Ovary (tissue), 9 donors: ENCODE data around the gene CHRNB1. TPM values are rescaled to one million over a fixed set of nuclear protein-coding genes. Genes with fewer than 3 reads are reported as not detected.

Experiments
- DNase-seq, 5 donors: peaks; one replicate each; pipeline ENCODE4 v3.0.0-alpha.2; 2019 to 2020
- H3K27ac ChIP-seq, 2 donors: fragments of 200-600 bp; one replicate each; pipeline versions ENCODE4 v1.5.1 to v1.8.0; 2019 to 2022
- H3K27me3 ChIP-seq: fragments of 200-600 bp; one replicate; pipeline ENCODE4 v1.8.0; 2022
- H3K36me3 ChIP-seq: fragments of 200-600 bp; sonication (generic); one replicate; pipeline ENCODE4 v1.5.1; 2019
- H3K4me1 ChIP-seq: one replicate; pipeline ENCODE4 v1.8.1; 2013; ENCODE audit warnings: mild to moderate bottlenecking, moderate library complexity; ENCODE audit not compliant: insufficient read depth
- H3K4me3 ChIP-seq: fragments of 200-600 bp; sonication (generic); one replicate; pipeline ENCODE4 v1.5.1; 2017
- H3K9me3 ChIP-seq, 2 donors: fragments of 200-600 bp in 1 of 2; sonication (generic) in 1 of 2; one replicate each; pipeline versions ENCODE4 v1.5.1 to v1.8.1; 2013 to 2019; ENCODE audit warnings: mild to moderate bottlenecking in 1 of 2, moderate library complexity in 1 of 2
- EP300 ChIP-seq: sonication (generic); formaldehyde crosslinking; IDR thresholded peaks from one replicate; pipeline ENCODE4 v1.6.1; 2017; ENCODE audit warnings: antibody characterized with exemption
- POLR2A ChIP-seq: fragments of 450-650 bp; IDR thresholded peaks from one replicate; pipeline ENCODE4 v1.6.1; 2017; ENCODE audit warnings: antibody characterized with exemption, mild to moderate bottlenecking, moderate library complexity
- WGBS, 3 donors: extraction: QIAGEN DNeasy Blood & Tissue Kit in 1 of 3; methylation state at CpG; one replicate each; pipeline versions ENCODE4 v1.1.5 to v1.1.7; 2013 to 2017; 5-methylcytosine and 5-hydroxymethylcytosine counted together
- intact Hi-C, 4 donors: fragments of 100-400 bp; cut with DNase I; formaldehyde crosslinking; loops; one replicate each; pipeline versions ENCODE4 v1.11.0 to v1.15.1; 2022 to 2023
- polyA plus RNA-seq, 2 donors: library from polyadenylated mRNA; stranded (reverse); fragments of 200-250 nt in 1 of 2; fragments of 350-450 nt in 1 of 2; fragmentation: Illumina TruSeq in 1 of 2; extraction: RNeasy Lipid Tissue Mini Kit (QIAGEN cat#74804) in 1 of 2; gene quantifications; one replicate each; pipeline ENCODE4 v1.2.3, GENCODE V29; 2013 to 2014
- total RNA-seq, 7 donors: library from RNA; depleted of rRNA in 2 of 7; stranded (reverse); fragments of >200 nt in 2 of 7; fragmentation: NEBNext Ultra II Directional in 3 of 7; extraction: Animal tissue kit (Norgen Biotek cat#: 25700) in 3 of 7; gene quantifications; one replicate each; pipeline versions ENCODE4 v1.1.0 to v1.2.4, GENCODE V29; 2016 to 2023
- TF ChIP-seq, protein P1 (sequence below), 3 donors: fragments of 450-650 bp in 2 of 3; fragments of 200-600 bp in 1 of 3; IDR thresholded peaks; one replicate each; pipeline versions ENCODE4 v1.5.1 to v1.8.0; 2016 to 2022; ENCODE audit warnings: antibody characterized with exemption in 3 of 3, mild to moderate bottlenecking in 1 of 3
- donor health status: DM: no; HTN: no; CAD: no; lungs with moderate emphysema.
- donor health status: DM: no; HTN: no; CAD: no.
- donor health status: Bipolar disorder and iron deficiency.
- donor health status: DM: yes; HTN: yes; CAD: no.
- donor health status: DM: no; HTN: no; CAD: no.
- donor health status: DM: yes; HTN: yes; CAD: no.

Gene CHRNB1
- total and polyA plus RNA-seq, 9 donors = 3.2 to 13.5 (median 7.6) TPM

DNA sequence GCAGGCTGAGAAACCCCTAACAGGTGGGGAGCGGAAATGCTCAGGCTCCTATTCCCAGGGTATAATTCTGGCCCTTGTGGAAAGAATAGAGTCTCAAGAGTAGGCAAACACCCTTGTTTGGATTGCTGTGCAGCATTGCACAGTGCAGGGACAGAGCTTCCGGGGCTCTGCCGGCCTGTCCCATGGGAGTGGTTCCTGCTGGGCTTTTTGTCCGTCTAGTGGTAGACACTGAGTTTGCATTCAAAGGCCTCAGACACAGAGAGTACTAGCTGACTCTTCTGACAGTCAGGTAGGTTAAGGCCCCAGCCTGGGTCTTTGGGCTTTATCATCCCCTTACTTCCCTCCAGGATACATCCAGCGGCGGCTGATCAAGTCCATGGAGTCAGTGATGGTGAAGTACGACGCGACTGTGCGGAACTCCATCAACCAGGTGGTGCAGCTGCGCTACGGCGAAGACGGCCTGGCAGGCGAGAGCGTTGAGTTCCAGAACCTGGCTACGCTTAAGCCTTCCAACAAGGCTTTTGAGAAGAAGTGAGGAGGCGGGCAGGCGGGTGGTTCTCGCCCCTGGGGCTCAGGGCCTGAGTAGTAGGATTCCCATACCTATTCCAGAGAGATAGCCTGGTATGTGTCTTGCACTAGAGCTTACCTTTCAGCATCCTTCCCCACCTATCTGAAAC is 57.4 kb downstream of the CHRNB1 start:
- DNase-seq = no peak
- Histone ChIP-seq H3K27ac (no peak overlapping the region), H3K4me3 (no peak overlapping the region), H3K27me3 (no peaks in the 10 kb centered on the region), H3K36me3 (no peaks in the 10 kb centered on the region), H3K9me3 (no peaks in the 10 kb centered on the region), H3K4me1 (no peaks in the 10 kb centered on the region)
- WGBS, 3 donors = 88 to 89% (median 88%) methylated on average over 20 of the region's 20 CpGs
- intact Hi-C loops = no loop called here
- no peak for TF ChIP-seq EP300

DNA sequence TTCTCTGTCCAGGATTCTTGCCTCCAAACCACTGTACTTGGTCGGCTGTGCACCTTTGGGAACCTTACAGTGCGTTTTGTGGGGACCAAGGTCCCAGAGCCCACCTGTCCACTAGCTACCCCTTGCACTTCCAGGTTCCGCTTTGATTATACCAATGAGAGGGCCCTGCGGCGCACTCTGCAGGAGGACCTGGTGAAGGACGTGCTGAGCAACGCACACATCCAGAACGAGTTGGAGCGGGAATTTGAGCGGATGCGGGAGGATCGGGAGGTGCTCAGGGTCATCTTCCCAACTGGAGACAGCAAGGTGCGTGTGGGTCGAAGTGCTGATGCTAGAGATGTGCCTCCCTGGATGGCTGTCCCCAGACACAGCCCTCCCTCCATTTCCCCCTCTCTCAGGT is 58.1 kb downstream of the CHRNB1 start:
- no peaks in the 10 kb centered on the region for H3K9me3 ChIP-seq
- no peak for DNase-seq
- no peaks in the 10 kb centered on the region for H3K4me1 ChIP-seq
- H3K4me3 ChIP-seq = no peak overlapping the region
- intact Hi-C loops = no loop called here
- 76 to 81% (median 76%) methylated on average over 14 of the region's 14 CpGs for whole genome bisulfite sequencing, 3 donors
- TF ChIP-seq, protein P1, sequence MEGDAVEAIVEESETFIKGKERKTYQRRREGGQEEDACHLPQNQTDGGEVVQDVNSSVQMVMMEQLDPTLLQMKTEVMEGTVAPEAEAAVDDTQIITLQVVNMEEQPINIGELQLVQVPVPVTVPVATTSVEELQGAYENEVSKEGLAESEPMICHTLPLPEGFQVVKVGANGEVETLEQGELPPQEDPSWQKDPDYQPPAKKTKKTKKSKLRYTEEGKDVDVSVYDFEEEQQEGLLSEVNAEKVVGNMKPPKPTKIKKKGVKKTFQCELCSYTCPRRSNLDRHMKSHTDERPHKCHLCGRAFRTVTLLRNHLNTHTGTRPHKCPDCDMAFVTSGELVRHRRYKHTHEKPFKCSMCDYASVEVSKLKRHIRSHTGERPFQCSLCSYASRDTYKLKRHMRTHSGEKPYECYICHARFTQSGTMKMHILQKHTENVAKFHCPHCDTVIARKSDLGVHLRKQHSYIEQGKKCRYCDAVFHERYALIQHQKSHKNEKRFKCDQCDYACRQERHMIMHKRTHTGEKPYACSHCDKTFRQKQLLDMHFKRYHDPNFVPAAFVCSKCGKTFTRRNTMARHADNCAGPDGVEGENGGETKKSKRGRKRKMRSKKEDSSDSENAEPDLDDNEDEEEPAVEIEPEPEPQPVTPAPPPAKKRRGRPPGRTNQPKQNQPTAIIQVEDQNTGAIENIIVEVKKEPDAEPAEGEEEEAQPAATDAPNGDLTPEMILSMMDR (IDR thresholded peaks at IDR 0.05) = no peak
- TF ChIP-seq EP300 (no peak), POLR2A (no peak)
- no peaks in the 10 kb centered on the region for H3K27me3 ChIP-seq
- no peaks in the 10 kb centered on the region for H3K36me3 ChIP-seq
- no peak overlapping the region for H3K27ac ChIP-seq

DNA sequence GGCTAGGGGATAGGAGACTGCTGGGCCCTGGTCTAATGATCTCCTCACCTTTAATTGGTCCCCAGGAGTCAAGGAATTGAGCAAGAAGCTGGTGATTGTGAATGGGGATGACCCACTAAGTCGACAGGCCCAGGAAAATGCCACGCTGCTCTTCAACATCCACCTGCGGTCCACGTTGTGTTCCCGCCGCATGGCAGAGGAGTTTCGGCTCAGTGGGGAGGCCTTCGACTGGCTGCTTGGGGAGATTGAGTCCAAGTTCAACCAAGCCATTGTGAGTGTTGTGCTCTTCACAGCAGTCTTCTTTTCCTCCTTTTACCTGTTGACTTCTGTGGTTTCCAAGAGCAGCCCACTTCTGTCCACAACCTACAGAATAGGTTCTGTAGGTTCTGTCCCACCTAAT is 58.7 kb downstream of the CHRNB1 start:
- no peak for DNase-seq
- intact Hi-C loops = no loop called here
- no peak overlapping the region for H3K4me3 ChIP-seq
- TF ChIP-seq POLR2A = no peak
- no peak for TF ChIP-seq EP300
- TF ChIP-seq, protein P1 (IDR thresholded peaks at IDR 0.05) = no peak
- no peaks in the 10 kb centered on the region for H3K36me3 ChIP-seq
- H3K27me3 ChIP-seq = no peaks in the 10 kb centered on the region
- no peaks in the 10 kb centered on the region for H3K4me1 ChIP-seq
- H3K27ac ChIP-seq = no peak overlapping the region
- WGBS, 3 donors = 86 to 94% (median 91%) methylated on average over 8 of the region's 8 CpGs
- no peaks in the 10 kb centered on the region for H3K9me3 ChIP-seq

Other genes with a start within 250 kb of the CHRNB1 start
Only the 30 nearest of the 40 such genes appear.
- gene CLDN7, start 182.6 kb upstream of the CHRNB1 start, total RNA-seq = 100 to 1,000 TPM in 1 of 7 donors, 1 to 10 TPM in 4, under 1 TPM in 1, not detected in 1; 0.53 to 102 (median 6.3) TPM
- gene CLDN7, start 182.6 kb upstream of the CHRNB1 start, polyA plus RNA-seq = 1 to 10 TPM in 1 of 2 donors, under 1 TPM in 1; 0.27 to 1.1 TPM
- gene SLC2A4, start 163.3 kb upstream of the CHRNB1 start, total RNA-seq = 1 to 10 TPM in 6 of 7 donors, under 1 TPM in 1; 0.83 to 9.8 (median 2.3) TPM
- 1 to 10 TPM; 3.4 to 4.1 TPM for gene SLC2A4, start 163.3 kb upstream of the CHRNB1 start, polyA plus RNA-seq
- 1 to 10 TPM in 2 of 7 donors, under 1 TPM in 2, not detected in 3; 0.30 to 1.8 (median 0.98) TPM for gene YBX2, start 150.4 kb upstream of the CHRNB1 start, total RNA-seq
- under 1 TPM; 0.33 to 0.80 TPM for gene YBX2, start 150.4 kb upstream of the CHRNB1 start, polyA plus RNA-seq
- 100 to 1,000 TPM in 5 of 7 donors, 10 to 100 TPM in 2; 55.9 to 302 (median 229) TPM for gene EIF5A, start 137.4 kb upstream of the CHRNB1 start, total RNA-seq
- 100 to 1,000 TPM; 182 to 258 TPM for gene EIF5A, start 137.4 kb upstream of the CHRNB1 start, polyA plus RNA-seq
- 10 to 100 TPM; 53.1 to 76.5 (median 59.3) TPM for gene GPS2, start 129.7 kb upstream of the CHRNB1 start, total RNA-seq
- 100 to 1,000 TPM in 1 of 2 donors, 10 to 100 TPM in 1; 62.2 to 103 TPM for gene GPS2, start 129.7 kb upstream of the CHRNB1 start, polyA plus RNA-seq
- 10 to 100 TPM; 11.2 to 48.0 (median 41.6) TPM for gene NEURL4, start 115.7 kb upstream of the CHRNB1 start, total RNA-seq
- gene NEURL4, start 115.7 kb upstream of the CHRNB1 start, polyA plus RNA-seq = 10 to 100 TPM in 1 of 2 donors, 1 to 10 TPM in 1; 9.6 to 32.8 TPM
- gene ACAP1, start 108.5 kb upstream of the CHRNB1 start, total RNA-seq = 1 to 10 TPM; 1.9 to 9.4 (median 5.5) TPM
- 1 to 10 TPM; 2.2 to 5.8 TPM for gene ACAP1, start 108.5 kb upstream of the CHRNB1 start, polyA plus RNA-seq
- gene KCTD11, start 92.9 kb upstream of the CHRNB1 start, total RNA-seq = 10 to 100 TPM in 5 of 7 donors, 1 to 10 TPM in 2; 5.1 to 12.9 (median 10.5) TPM
- gene KCTD11, start 92.9 kb upstream of the CHRNB1 start, polyA plus RNA-seq = 10 to 100 TPM; 10.4 to 12.5 TPM
- not detected for gene TMEM95, start 89.9 kb upstream of the CHRNB1 start, total RNA-seq
- not detected for gene TMEM95, start 89.9 kb upstream of the CHRNB1 start, polyA plus RNA-seq
- gene TNK1, start 64.0 kb upstream of the CHRNB1 start, total RNA-seq = 1 to 10 TPM; 5.0 to 8.3 (median 6.4) TPM
- gene TNK1, start 64.0 kb upstream of the CHRNB1 start, polyA plus RNA-seq = 1 to 10 TPM in 1 of 2 donors, under 1 TPM in 1; 0.85 to 3.6 TPM
- 10 to 100 TPM; 11.0 to 52.4 (median 33.8) TPM for gene PLSCR3, start 50.5 kb upstream of the CHRNB1 start, total RNA-seq
- gene PLSCR3, start 50.5 kb upstream of the CHRNB1 start, polyA plus RNA-seq = 10 to 100 TPM in 1 of 2 donors, 1 to 10 TPM in 1; 7.1 to 40.9 TPM
- gene TMEM256, start 41.0 kb upstream of the CHRNB1 start, total RNA-seq = 100 to 1,000 TPM in 2 of 7 donors, 10 to 100 TPM in 5; 57.0 to 133 (median 85.2) TPM
- 100 to 1,000 TPM in 1 of 2 donors, 10 to 100 TPM in 1; 44.0 to 128 TPM for gene TMEM256, start 41.0 kb upstream of the CHRNB1 start, polyA plus RNA-seq
- gene NLGN2, start 37.2 kb upstream of the CHRNB1 start, total RNA-seq = 10 to 100 TPM; 11.4 to 76.2 (median 53.9) TPM
- 10 to 100 TPM; 16.9 to 30.2 TPM for gene NLGN2, start 37.2 kb upstream of the CHRNB1 start, polyA plus RNA-seq
- not detected for gene SPEM1, start 24.7 kb upstream of the CHRNB1 start, total RNA-seq
- not detected for gene SPEM1, start 24.7 kb upstream of the CHRNB1 start, polyA plus RNA-seq
- not detected for gene SPEM2, start 19.4 kb upstream of the CHRNB1 start, total RNA-seq
- not detected for gene SPEM2, start 19.4 kb upstream of the CHRNB1 start, polyA plus RNA-seq
- gene SPEM3, start 16.2 kb upstream of the CHRNB1 start, total RNA-seq = not detected
- not detected for gene SPEM3, start 16.2 kb upstream of the CHRNB1 start, polyA plus RNA-seq
- gene TMEM102, start 9.6 kb upstream of the CHRNB1 start, total RNA-seq = 1 to 10 TPM in 5 of 7 donors, under 1 TPM in 2; 0.43 to 8.3 (median 1.5) TPM
- 1 to 10 TPM in 1 of 2 donors, under 1 TPM in 1; 0.61 to 1.2 TPM for gene TMEM102, start 9.6 kb upstream of the CHRNB1 start, polyA plus RNA-seq
- 1 to 10 TPM in 2 of 7 donors, under 1 TPM in 5; 0.10 to 4.2 (median 0.61) TPM for gene FGF11, start 5.5 kb upstream of the CHRNB1 start, total RNA-seq
- 1 to 10 TPM in 1 of 2 donors, under 1 TPM in 1; 0.25 to 5.1 TPM for gene FGF11, start 5.5 kb upstream of the CHRNB1 start, polyA plus RNA-seq
- 100 to 1,000 TPM in 3 of 7 donors, 10 to 100 TPM in 4; 39.3 to 123 (median 85.5) TPM for gene ZBTB4, start 34.6 kb downstream of the CHRNB1 start, total RNA-seq
- gene ZBTB4, start 34.6 kb downstream of the CHRNB1 start, polyA plus RNA-seq = 10 to 100 TPM; 53.8 to 84.5 TPM
- not detected for gene SLC35G6, start 36.4 kb downstream of the CHRNB1 start, total RNA-seq
- gene SLC35G6, start 36.4 kb downstream of the CHRNB1 start, polyA plus RNA-seq = not detected
- gene POLR2A, start 39.3 kb downstream of the CHRNB1 start, total RNA-seq = 100 to 1,000 TPM in 2 of 7 donors, 10 to 100 TPM in 5; 39.5 to 110 (median 88.2) TPM
- 10 to 100 TPM; 26.7 to 74.5 TPM for gene POLR2A, start 39.3 kb downstream of the CHRNB1 start, polyA plus RNA-seq
- gene TNFSF12, start 104.0 kb downstream of the CHRNB1 start, total RNA-seq = 10 to 100 TPM; 37.3 to 78.3 (median 59.6) TPM
- 10 to 100 TPM; 26.6 to 70.1 TPM for gene TNFSF12, start 104.0 kb downstream of the CHRNB1 start, polyA plus RNA-seq
- 10 to 100 TPM; 10.4 to 38.8 (median 21.7) TPM for gene TNFSF13, start 113.7 kb downstream of the CHRNB1 start, total RNA-seq
- 10 to 100 TPM; 16.9 to 33.1 TPM for gene TNFSF13, start 113.7 kb downstream of the CHRNB1 start, polyA plus RNA-seq
- 10 to 100 TPM; 31.2 to 44.2 (median 42.1) TPM for gene SENP3, start 116.9 kb downstream of the CHRNB1 start, total RNA-seq
- gene SENP3, start 116.9 kb downstream of the CHRNB1 start, polyA plus RNA-seq = 100 to 1,000 TPM in 1 of 2 donors, 10 to 100 TPM in 1; 45.6 to 104 TPM
- 10 to 100 TPM in 5 of 7 donors, 1 to 10 TPM in 2; 5.2 to 72.0 (median 14.8) TPM for gene CD68, start 134.6 kb downstream of the CHRNB1 start, total RNA-seq
- gene CD68, start 134.6 kb downstream of the CHRNB1 start, polyA plus RNA-seq = 100 to 1,000 TPM in 1 of 2 donors, 10 to 100 TPM in 1; 22.2 to 132 TPM
- 10 to 100 TPM; 13.0 to 60.1 (median 19.6) TPM for gene MPDU1, start 138.8 kb downstream of the CHRNB1 start, total RNA-seq
- gene MPDU1, start 138.8 kb downstream of the CHRNB1 start, polyA plus RNA-seq = 10 to 100 TPM; 26.2 to 87.9 TPM
- 10 to 100 TPM in 3 of 7 donors, 1 to 10 TPM in 4; 5.0 to 17.3 (median 9.6) TPM for gene SOX15, start 145.0 kb downstream of the CHRNB1 start, total RNA-seq
- gene SOX15, start 145.0 kb downstream of the CHRNB1 start, polyA plus RNA-seq = 10 to 100 TPM in 1 of 2 donors, 1 to 10 TPM in 1; 2.7 to 15.8 TPM
- 10 to 100 TPM; 13.8 to 32.3 (median 24.2) TPM for gene FXR2, start 169.8 kb downstream of the CHRNB1 start, total RNA-seq
- 10 to 100 TPM; 26.6 to 36.1 TPM for gene FXR2, start 169.8 kb downstream of the CHRNB1 start, polyA plus RNA-seq
- 100 to 1,000 TPM in 6 of 7 donors, 10 to 100 TPM in 1; 89.5 to 195 (median 145) TPM for gene SAT2, start 182.8 kb downstream of the CHRNB1 start, total RNA-seq
- 100 to 1,000 TPM; 133 to 235 TPM for gene SAT2, start 182.8 kb downstream of the CHRNB1 start, polyA plus RNA-seq
- 1 to 10 TPM in 4 of 7 donors, under 1 TPM in 3; 0.69 to 1.3 (median 1.1) TPM for gene SHBG, start 185.1 kb downstream of the CHRNB1 start, total RNA-seq
- gene SHBG, start 185.1 kb downstream of the CHRNB1 start, polyA plus RNA-seq = under 1 TPM; 0.63 to 0.67 TPM